SK-N-MC (cell line): ENCODE results near the gene TCN1.

Experiments
- DNase-seq: peaks from one replicate; pipeline ENCODE4 v3.0.0-alpha.2; 2011; ENCODE audit warnings: low read depth, low spot score
- H3K27ac ChIP-seq: fragments of 200-600 bp; sonication (generic); 2 replicates; pipeline ENCODE4 v1.5.1; 2016; ENCODE audit warnings: mixed run types
- H3K36me3 ChIP-seq: fragments of 200-600 bp; sonication (generic); 2 replicates; pipeline ENCODE4 v1.6.1; 2017; ENCODE audit warnings: antibody characterized with exemption, low read length, mixed read lengths; ENCODE audit not compliant: insufficient read depth
- H3K4me3 ChIP-seq: fragments of 200-600 bp; sonication (generic); 2 replicates; pipeline ENCODE4 v1.5.1; 2016
- H3K9ac ChIP-seq: fragments of 200-600 bp; sonication (generic); 2 replicates; pipeline ENCODE4 v1.8.0; 2017; ENCODE audit warnings: mixed run types, mixed read lengths; ENCODE audit not compliant: insufficient read length
- H3K9me3 ChIP-seq: fragments of 200-600 bp; sonication (generic); 2 replicates; pipeline ENCODE4 v1.6.1; 2017; ENCODE audit warnings: low read depth, mild to moderate bottlenecking, antibody characterized with exemption, low read length, moderate library complexity, mixed read lengths
- EZH2 ChIP-seq: fragments of 200-600 bp; sonication (generic); IDR thresholded peaks from one replicate; pipeline ENCODE4 v1.6.1; 2017; ENCODE audit warnings: antibody characterized with exemption
- FOXP2 ChIP-seq: optimal IDR thresholded peaks from 2 replicates; pipeline ENCODE3; 2011; ENCODE audit warnings: mild to moderate bottlenecking, moderate library complexity; ENCODE audit not compliant: insufficient read depth; ENCODE audit errors: extremely low read length, control extremely low read depth
- POLR2AphosphoS5 ChIP-seq: IDR thresholded peaks from 2 replicates; pipeline ENCODE4 v1.6.1; 2012; ENCODE audit warnings: mild to moderate bottlenecking, low read depth, low read length, borderline replicate concordance

Gene TCN1

GRCh38 chr11:59883597-59883996, 17.3 kb upstream of the TCN1 start:
- H3K9me3 ChIP-seq: no peaks in the 10 kb centered on the region
- no peaks in the 10 kb centered on the region for H3K36me3 ChIP-seq
- H3K9ac ChIP-seq: no peak overlapping the region
- no peak overlapping the region for H3K4me3 ChIP-seq
- no peak for DNase-seq
- no peak for TF ChIP-seq EZH2
- no peak for TF ChIP-seq POLR2AphosphoS5
- TF ChIP-seq FOXP2: no peak
- no peak overlapping the region for H3K27ac ChIP-seq

GRCh38 chr11:59879567-59879966, 13.3 kb upstream of the TCN1 start:
- no peaks in the 10 kb centered on the region for H3K36me3 ChIP-seq
- no peaks in the 10 kb centered on the region for H3K9me3 ChIP-seq
- H3K27ac ChIP-seq: no peak overlapping the region
- no peak overlapping the region for H3K9ac ChIP-seq
- no peak for DNase-seq
- no peak for TF ChIP-seq EZH2
- TF ChIP-seq POLR2AphosphoS5: no peak
- TF ChIP-seq FOXP2: no peak
- H3K4me3 ChIP-seq: no peak overlapping the region

- no peaks in the 10 kb centered on the region for H3K9me3 ChIP-seq
Measured at GRCh38 chr11:59878575-59878974, 12.3 kb upstream of the TCN1 start, which contains the start of gene OOSP3. OOSP3 (plus strand) TSS chr11:59878782; CDS start chr11:59878809, 27 bp downstream.

GRCh38 chr11:59877784-59878183, 11.5 kb upstream of the TCN1 start:
- Histone ChIP-seq H3K9ac (no peak overlapping the region), H3K4me3 (no peak overlapping the region), H3K27ac (no peak overlapping the region), H3K36me3 (no peaks in the 10 kb centered on the region), H3K9me3 (no peaks in the 10 kb centered on the region)
- DNase-seq: no peak
- TF ChIP-seq FOXP2 (no peak), POLR2AphosphoS5 (no peak), EZH2 (no peak)

More at GRCh38 chr11:59878575-59878974, 12.3 kb upstream of the TCN1 start, which contains the start of gene OOSP3:
- DNase-seq: no peak
- Histone ChIP-seq H3K4me3 (no peak within 1 kb of the TSS), H3K36me3 (no peaks in the 10 kb centered on the region), H3K27ac (no peak within 1 kb of the TSS), H3K9ac (no peak within 1 kb of the TSS)
- TF ChIP-seq POLR2AphosphoS5: no peak
- no peak for TF ChIP-seq FOXP2

GRCh38 chr11:59877325-59877724, 11.0 kb upstream of the TCN1 start:
- TF ChIP-seq FOXP2: no peak
- TF ChIP-seq EZH2: no peak
- no peak for TF ChIP-seq POLR2AphosphoS5
- no peak for DNase-seq
- no peak overlapping the region for H3K4me3 ChIP-seq
- H3K9me3 ChIP-seq: no peaks in the 10 kb centered on the region
- H3K9ac ChIP-seq: no peak overlapping the region
- H3K27ac ChIP-seq: no peak overlapping the region
- no peaks in the 10 kb centered on the region for H3K36me3 ChIP-seq

- Histone ChIP-seq H3K9me3 (no peaks in the 10 kb centered on the region), H3K36me3 (no peaks in the 10 kb centered on the region), H3K9ac (no peak overlapping the region), H3K4me3 (no peak overlapping the region), H3K27ac (no peak overlapping the region)
- no peak for DNase-seq
- TF ChIP-seq POLR2AphosphoS5 (no peak), EZH2 (no peak), FOXP2 (no peak)
Measured at GRCh38 chr11:59875856-59876519, 9.7 kb upstream of the TCN1 start.

GRCh38 chr11:59872076-59872475, 5.8 kb upstream of the TCN1 start:
- DNase-seq: no peak
- H3K9ac ChIP-seq: no peak overlapping the region
- no peaks in the 10 kb centered on the region for H3K9me3 ChIP-seq
- H3K36me3 ChIP-seq: no peaks in the 10 kb centered on the region
- TF ChIP-seq FOXP2 (no peak), POLR2AphosphoS5 (no peak), EZH2 (no peak)
- no peak overlapping the region for H3K4me3 ChIP-seq
- H3K27ac ChIP-seq: no peak overlapping the region

- DNase-seq: no peak
- no peak overlapping the region for H3K27ac ChIP-seq
- TF ChIP-seq POLR2AphosphoS5 (no peak), EZH2 (no peak), FOXP2 (no peak)
Measured at GRCh38 chr11:59867946-59868345, 1.7 kb upstream of the TCN1 start.

GRCh38 chr11:59866836-59867235, 549 bp upstream of the TCN1 start:
- Histone ChIP-seq H3K9me3 (no peaks in the 10 kb centered on the region), H3K27ac (no peak overlapping the region), H3K4me3 (no peak overlapping the region), H3K9ac (no peak overlapping the region), H3K36me3 (no peaks in the 10 kb centered on the region)
- DNase-seq: no peak
- TF ChIP-seq FOXP2: no peak
- no peak for TF ChIP-seq EZH2
- TF ChIP-seq POLR2AphosphoS5: no peak

More at GRCh38 chr11:59867946-59868345, 1.7 kb upstream of the TCN1 start:
- Histone ChIP-seq H3K9me3 (no peaks in the 10 kb centered on the region), H3K9ac (no peak overlapping the region), H3K4me3 (no peak overlapping the region), H3K36me3 (no peaks in the 10 kb centered on the region)
